Adrenal gland (tissue), 12 donors: ENCODE measurements around the gene SCUBE1. TPM values are rescaled to one million over a fixed set of nuclear protein-coding genes. Genes with fewer than 3 reads are reported as not detected.
A peak's percentile ranks its signal among the peaks of the same experiment; 100 is the strongest.
"Not testable (repeated sequence)": the region's sequence is repeated elsewhere in the genome, so short reads cannot be mapped to it uniquely, and the experiment has no call there.

Experiments
- DNase-seq, 7 donors: peaks; one replicate each; pipeline ENCODE4 v3.0.0-alpha.2; 2019 to 2020
- H3K27ac ChIP-seq, 5 donors: fragments of 200-600 bp; sonication (generic) in 4 of 5; 1 replicate in 3 of 5; 2 replicates in 2 of 5; pipeline versions ENCODE4 v1.5.1 to v1.8.0; 2016 to 2020; ENCODE audit warnings: mild to moderate bottlenecking in 1 of 5
- H3K27me3 ChIP-seq: fragments of 200-600 bp; 2 replicates; pipeline ENCODE4 v1.8.0; 2021
- H3K36me3 ChIP-seq, 2 donors: fragments of 200-600 bp; replicated peaks in 1 of 2; 1 replicate in 1 of 2; 2 replicates in 1 of 2; pipeline versions ENCODE4 v1.5.1 to v1.8.0; 2018 to 2022
- H3K4me1 ChIP-seq, 2 donors: fragments of 200-600 bp; replicated peaks in 1 of 2; 1 replicate in 1 of 2; 2 replicates in 1 of 2; pipeline versions ENCODE4 v1.5.1 to v1.8.0; 2018 to 2021
- H3K4me3 ChIP-seq, 4 donors: fragments of 200-600 bp; sonication (generic) in 3 of 4; one replicate each; pipeline ENCODE4 v1.5.1; 2016 to 2018
- H3K9me3 ChIP-seq, 3 donors: fragments of 200-600 bp; sonication (generic) in 1 of 3; replicated peaks in 1 of 3; 1 replicate in 2 of 3; 2 replicates in 1 of 3; pipeline versions ENCODE4 v1.5.1 to v1.8.0; 2016 to 2021
- POLR2A ChIP-seq, 2 donors: fragments of 450-650 bp; IDR thresholded peaks; one replicate each; pipeline ENCODE4 v1.6.1; 2017; ENCODE audit warnings: antibody characterized with exemption in 2 of 2, mild to moderate bottlenecking in 2 of 2, moderate library complexity in 1 of 2
- WGBS, 4 donors: extraction: QIAGEN DNeasy Blood & Tissue Kit in 2 of 4; methylation state at CpG; one replicate each; pipeline versions ENCODE4 v1.1.5 to v1.1.7; 2013 to 2017; 5-methylcytosine and 5-hydroxymethylcytosine counted together
- intact Hi-C, 2 donors: fragments of 100-400 bp; cut with DNase I; formaldehyde crosslinking; loops; one replicate each; pipeline versions ENCODE4 v1.14.1 to v1.15.0; 2022 to 2023
- polyA plus RNA-seq, 3 donors: library from polyadenylated mRNA; stranded (reverse); fragments of 200-250 nt in 2 of 3; fragments of 350-450 nt in 1 of 3; fragmentation: Illumina TruSeq in 1 of 3; extraction: RNeasy Lipid Tissue Mini Kit (QIAGEN cat#74804) in 1 of 3; gene quantifications; one replicate each; pipeline ENCODE4 v1.2.3, GENCODE V29; 2013 to 2014
- total RNA-seq, 9 donors: library from RNA; depleted of rRNA in 4 of 9; stranded (reverse); fragments of >200 nt in 4 of 9; fragments of 120-200 nt in 1 of 9; fragmentation: NEBNext Ultra II Directional in 1 of 9; extraction: Animal tissue kit (Norgen Biotek cat#: 25700) in 1 of 9; gene quantifications; one replicate each; pipeline versions ENCODE4 v1.1.0 to v1.2.4, GENCODE V29; 2013 to 2023
- TF ChIP-seq, protein P1 (sequence below), 6 experiments: fragments of 450-650 bp in 4 of 6; fragments of 200-600 bp in 2 of 6; sonication (generic) in 1 of 6; IDR thresholded peaks; 1 replicate in 5 of 6; 2 replicates in 1 of 6; pipeline versions ENCODE4 v1.5.1 to v1.8.0; 2016 to 2021; ENCODE audit warnings: antibody characterized with exemption in 6 of 6, mild to moderate bottlenecking in 2 of 6, moderate library complexity in 1 of 6
- donor health status: healthy with polysubstance abuse.
- donor health status: Bipolar disorder and iron deficiency.
- donor health status: DM: yes; HTN: yes; CAD: no.
- donor health status: DM: no; HTN: no; CAD: no.
- donor health status: DM: no; HTN: no; CAD: no.
- donor health status: DM: yes; HTN: yes; CAD: no.

SCUBE1 gene
- total and polyA plus RNA-seq, 12 donors, result 1.4 to 34.0 (median 8.8) TPM

DNA sequence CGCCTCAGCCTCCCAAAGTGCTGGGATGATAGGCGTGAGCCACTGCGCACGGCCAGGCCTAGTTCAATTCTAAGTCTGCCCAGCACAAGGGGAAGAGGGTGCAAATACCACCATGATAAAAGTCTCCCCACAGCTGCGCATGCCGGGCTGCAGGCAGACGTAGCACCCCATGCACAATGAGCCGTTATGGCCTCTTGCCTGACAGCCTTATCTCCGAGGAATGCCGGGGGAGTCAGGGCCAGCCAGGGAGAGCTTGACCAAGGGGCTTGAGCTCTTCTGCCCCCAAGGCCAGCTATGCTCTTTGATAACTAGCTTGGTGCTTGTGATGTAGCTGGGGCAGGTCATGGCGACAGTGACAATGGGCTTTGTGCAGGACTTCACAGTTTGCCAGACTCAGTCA is 13.7 kb upstream of the SCUBE1 start:
- no peaks in the 10 kb centered on the region for H3K9me3 ChIP-seq
- H3K27me3 ChIP-seq, result no peaks in the 10 kb centered on the region
- no peaks in the 10 kb centered on the region for H3K36me3 ChIP-seq
- H3K27ac ChIP-seq, result no peak overlapping the region
- TF ChIP-seq, protein P1, sequence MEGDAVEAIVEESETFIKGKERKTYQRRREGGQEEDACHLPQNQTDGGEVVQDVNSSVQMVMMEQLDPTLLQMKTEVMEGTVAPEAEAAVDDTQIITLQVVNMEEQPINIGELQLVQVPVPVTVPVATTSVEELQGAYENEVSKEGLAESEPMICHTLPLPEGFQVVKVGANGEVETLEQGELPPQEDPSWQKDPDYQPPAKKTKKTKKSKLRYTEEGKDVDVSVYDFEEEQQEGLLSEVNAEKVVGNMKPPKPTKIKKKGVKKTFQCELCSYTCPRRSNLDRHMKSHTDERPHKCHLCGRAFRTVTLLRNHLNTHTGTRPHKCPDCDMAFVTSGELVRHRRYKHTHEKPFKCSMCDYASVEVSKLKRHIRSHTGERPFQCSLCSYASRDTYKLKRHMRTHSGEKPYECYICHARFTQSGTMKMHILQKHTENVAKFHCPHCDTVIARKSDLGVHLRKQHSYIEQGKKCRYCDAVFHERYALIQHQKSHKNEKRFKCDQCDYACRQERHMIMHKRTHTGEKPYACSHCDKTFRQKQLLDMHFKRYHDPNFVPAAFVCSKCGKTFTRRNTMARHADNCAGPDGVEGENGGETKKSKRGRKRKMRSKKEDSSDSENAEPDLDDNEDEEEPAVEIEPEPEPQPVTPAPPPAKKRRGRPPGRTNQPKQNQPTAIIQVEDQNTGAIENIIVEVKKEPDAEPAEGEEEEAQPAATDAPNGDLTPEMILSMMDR (IDR thresholded peaks at IDR 0.05), result no peak
- no peak for TF ChIP-seq POLR2A (IDR thresholded peaks at IDR 0.05)
- intact Hi-C loops, result no loop called here
- 89 to 93% (median 90%) methylated on average over 5 to 11 of the region's 11 CpGs for WGBS, 4 donors
- no peak for DNase-seq
- H3K4me1 ChIP-seq, result no peaks in the 10 kb centered on the region
- H3K4me3 ChIP-seq, result no peak overlapping the region

- 87 to 94% (median 94%) methylated on average over 10 of the region's 10 CpGs for WGBS, 4 donors
Observed at GRCh38 chr22:43355688-43356087, 12.5 kb upstream of the SCUBE1 start.

DNA sequence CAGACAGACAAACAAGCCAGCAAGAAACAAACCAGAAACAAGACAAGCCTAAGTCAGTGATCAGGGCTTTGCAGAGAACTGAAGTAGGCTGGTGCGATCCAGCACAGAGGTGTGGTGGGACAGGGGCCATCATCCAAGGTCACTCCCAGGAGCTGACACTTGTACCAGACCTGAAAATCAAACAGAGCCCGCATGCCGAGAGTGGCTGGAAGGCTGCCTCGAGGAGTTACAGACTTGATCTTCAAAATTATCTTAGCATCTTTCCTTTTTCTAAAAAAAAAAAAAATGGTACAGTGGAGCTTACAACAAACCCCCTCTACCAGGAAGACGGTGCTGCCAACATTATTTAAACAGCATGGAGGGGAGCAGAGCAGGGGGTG is 8.8 kb upstream of the SCUBE1 start:
- intact Hi-C loops, result no loop called here
- Histone ChIP-seq H3K27ac (no peak overlapping the region), H3K4me3 (no peak overlapping the region), H3K9me3 (no peaks in the 10 kb centered on the region), H3K4me1 (no peaks in the 10 kb centered on the region), H3K27me3 (no peaks in the 10 kb centered on the region), H3K36me3 (no peaks in the 10 kb centered on the region)
- 60 to 73% (median 68%) methylated on average over 4 to 5 of the region's 5 CpGs for WGBS, 4 donors
- TF ChIP-seq POLR2A (IDR thresholded peaks at IDR 0.05), result no peak
- TF ChIP-seq, protein P1 (IDR thresholded peaks at IDR 0.05), result no peak
- DNase-seq, result no peak

More at GRCh38 chr22:43355688-43356087, 12.5 kb upstream of the SCUBE1 start:
- H3K36me3 ChIP-seq, H3K4me1 ChIP-seq, H3K27ac ChIP-seq, intact Hi-C loops, H3K4me3 ChIP-seq, H3K9me3 ChIP-seq, H3K27me3 ChIP-seq, DNase-seq: not testable (repeated sequence)

- DNase-seq, result no peak
- no peaks in the 10 kb centered on the region for H3K27me3 ChIP-seq
- no peak overlapping the region for H3K4me3 ChIP-seq
- no peak overlapping the region for H3K27ac ChIP-seq
- no peaks in the 10 kb centered on the region for H3K36me3 ChIP-seq
- intact Hi-C loops, result no loop called here
- no peaks in the 10 kb centered on the region for H3K4me1 ChIP-seq
- no peaks in the 10 kb centered on the region for H3K9me3 ChIP-seq
- no peak for TF ChIP-seq POLR2A (IDR thresholded peaks at IDR 0.05)
- TF ChIP-seq, protein P1 (IDR thresholded peaks at IDR 0.05), result no peak
- 89 to 98% (median 94%) methylated on average over 6 to 12 of the region's 12 CpGs for WGBS, 4 donors
Observed at GRCh38 chr22:43349636-43350035, 6.5 kb upstream of the SCUBE1 start.

DNA sequence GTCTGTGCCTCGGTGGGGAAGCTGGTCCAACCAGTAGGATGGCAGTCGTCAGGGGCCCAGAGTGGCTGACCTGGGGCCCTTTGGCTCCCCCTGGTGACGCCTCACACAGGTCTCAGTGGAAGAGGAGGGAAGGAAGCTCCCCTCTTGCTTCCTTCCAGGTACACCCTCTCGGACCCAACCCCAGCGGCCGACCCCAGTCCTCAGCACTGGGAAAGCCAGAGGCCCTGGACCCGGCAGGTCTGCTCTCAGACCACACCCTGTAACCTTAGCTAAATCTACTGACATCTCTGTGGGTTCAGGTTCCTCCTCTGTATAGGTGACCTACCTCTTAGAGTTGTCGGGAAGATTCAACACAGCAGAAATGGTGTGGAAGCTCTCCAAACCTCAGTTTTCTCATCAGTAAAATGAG is 3.4 kb upstream of the SCUBE1 start:
- intact Hi-C loops, result loop anchor here in 1 of 2 donors (2.0 kb wide), 2 partner anchors 72 to 118 kb away; no protein-coding TSS in a partner anchor
- no peak overlapping the region for H3K4me3 ChIP-seq
- H3K9me3 ChIP-seq, result no peaks in the 10 kb centered on the region
- WGBS, 4 donors, result 24 to 29% (median 24%) methylated on average over 4 to 8 of the region's 8 CpGs
- DNase-seq, result peak; percentile 50 to 77 (median 62)
- H3K36me3 ChIP-seq, result no peaks in the 10 kb centered on the region
- peaks cover 4% of the 10 kb centered on the region for H3K27me3 ChIP-seq
- no peak overlapping the region for H3K27ac ChIP-seq
- H3K4me1 ChIP-seq, result peaks cover 0 to 9% of the 10 kb centered on the region in 2 donors
- TF ChIP-seq POLR2A (IDR thresholded peaks at IDR 0.05), result no peak
- TF ChIP-seq, protein P1 (IDR thresholded peaks at IDR 0.05), result peak; percentile 46 to 76 (median 64)
